C4-2B (cell line): Measurements from ENCODE around the gene CDT1.

Experiments used
- ZFX ChIP-seq: fragments of 450-650 bp; IDR thresholded peaks from 2 replicates; pipeline ENCODE4 v1.6.1; 2017
- TF ChIP-seq, protein P1 (sequence below): fragments of 450-650 bp; conservative IDR thresholded peaks from 2 replicates; pipeline ENCODE4 v1.5.1; 2017; ENCODE audit warnings: mild to moderate bottlenecking

DNA sequence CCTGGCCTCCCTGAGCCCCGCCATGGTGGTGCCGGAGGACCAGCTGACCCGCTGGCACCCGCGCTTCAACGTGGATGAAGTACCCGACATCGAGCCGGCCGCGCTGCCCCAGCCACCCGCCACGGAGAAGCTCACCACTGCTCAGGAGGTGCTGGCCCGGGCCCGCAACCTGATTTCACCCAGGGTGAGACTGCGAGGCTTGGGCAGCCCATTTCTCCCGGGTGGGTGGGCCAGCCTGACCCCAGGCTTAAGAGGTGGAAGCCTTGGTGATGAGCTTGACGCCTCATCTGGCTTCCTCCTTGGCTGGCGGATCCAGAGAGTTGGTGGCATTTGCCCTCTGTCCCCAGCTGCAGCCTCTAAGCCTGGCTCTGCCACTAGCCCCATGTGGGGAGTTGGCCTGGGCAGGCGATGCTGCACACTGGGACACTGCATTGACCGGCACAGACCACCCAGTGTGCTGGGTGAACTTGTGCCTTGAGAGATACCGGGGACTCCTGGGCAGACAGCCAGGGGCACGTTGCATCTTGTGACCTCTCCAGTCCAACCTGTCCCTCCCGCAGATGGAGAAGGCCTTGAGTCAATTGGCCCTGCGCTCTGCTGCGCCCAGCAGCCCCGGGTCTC, 3.0 kb downstream of the CDT1 start:
- TF ChIP-seq, protein P1, sequence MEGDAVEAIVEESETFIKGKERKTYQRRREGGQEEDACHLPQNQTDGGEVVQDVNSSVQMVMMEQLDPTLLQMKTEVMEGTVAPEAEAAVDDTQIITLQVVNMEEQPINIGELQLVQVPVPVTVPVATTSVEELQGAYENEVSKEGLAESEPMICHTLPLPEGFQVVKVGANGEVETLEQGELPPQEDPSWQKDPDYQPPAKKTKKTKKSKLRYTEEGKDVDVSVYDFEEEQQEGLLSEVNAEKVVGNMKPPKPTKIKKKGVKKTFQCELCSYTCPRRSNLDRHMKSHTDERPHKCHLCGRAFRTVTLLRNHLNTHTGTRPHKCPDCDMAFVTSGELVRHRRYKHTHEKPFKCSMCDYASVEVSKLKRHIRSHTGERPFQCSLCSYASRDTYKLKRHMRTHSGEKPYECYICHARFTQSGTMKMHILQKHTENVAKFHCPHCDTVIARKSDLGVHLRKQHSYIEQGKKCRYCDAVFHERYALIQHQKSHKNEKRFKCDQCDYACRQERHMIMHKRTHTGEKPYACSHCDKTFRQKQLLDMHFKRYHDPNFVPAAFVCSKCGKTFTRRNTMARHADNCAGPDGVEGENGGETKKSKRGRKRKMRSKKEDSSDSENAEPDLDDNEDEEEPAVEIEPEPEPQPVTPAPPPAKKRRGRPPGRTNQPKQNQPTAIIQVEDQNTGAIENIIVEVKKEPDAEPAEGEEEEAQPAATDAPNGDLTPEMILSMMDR = no peak
- no peak for TF ChIP-seq ZFX
